ENCODE measurements around the gene MYH15. TPM values are rescaled to one million over a fixed set of nuclear protein-coding genes. Genes with fewer than 3 reads are reported as not detected.

The MYH15 gene
- total and polyA plus RNA-seq, 4 donors = 0.01 to 0.08 (median 0.05) TPM; not detected in 1

DNA sequence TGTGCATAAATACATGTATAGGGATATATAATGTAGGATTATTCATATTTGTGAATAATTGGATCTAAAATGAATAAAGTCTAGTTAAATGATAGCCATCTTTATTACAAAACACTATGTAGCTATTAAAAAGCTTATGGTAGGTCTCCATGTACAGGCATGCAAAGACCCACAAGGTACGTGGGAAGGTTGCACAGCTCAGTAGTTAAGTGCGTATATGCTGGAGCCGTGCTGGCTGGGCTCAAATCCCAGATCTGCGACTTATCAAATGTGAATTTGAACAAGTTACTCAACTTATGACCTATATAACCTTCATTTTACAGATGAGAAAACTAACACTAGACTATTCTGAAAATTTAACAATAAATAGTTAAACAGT lies 100.6 kb downstream of the MYH15 start:
- Histone ChIP-seq H3K9ac (ENCODE audit: low read depth in 1 of 2, low read length in 2 of 2) (no peak overlapping the region), H3K4me1 (ENCODE audit: control insufficient read depth in 4 of 4, insufficient read depth in 4 of 4, low read length in 3 of 4) (peaks cover 0 to 9% (median 4%) of the 10 kb centered on the region in 4 donors), H3K9me3 (ENCODE audit: control insufficient read depth in 4 of 4, low read length in 3 of 4) (no peaks in the 10 kb centered on the region), H3K27ac (ENCODE audit: low read depth in 1 of 2, low read length in 2 of 2) (no peak overlapping the region), H3K27me3 (ENCODE audit: control insufficient read depth in 4 of 4, insufficient read depth in 4 of 4, low read length in 3 of 4) (no peaks in the 10 kb centered on the region), H3K4me3 (ENCODE audit: low read depth in 1 of 3, low read length in 3 of 3) (no peak overlapping the region), H3K36me3 (ENCODE audit: control insufficient read depth in 4 of 4, insufficient read depth in 3 of 4, low read depth in 1 of 4, low read length in 3 of 4) (no peaks in the 10 kb centered on the region)
- no peak for TF ChIP-seq HNF4G (IDR thresholded peaks at IDR 0.05)
- no peak for TF ChIP-seq FOXA2 (IDR thresholded peaks at IDR 0.05)
- TF ChIP-seq TAF1 (conservative IDR thresholded peaks at IDR 0.05) = no peak
- no peak for TF ChIP-seq YY1 (IDR thresholded peaks at IDR 0.05)
- TF ChIP-seq ZBTB33 (IDR thresholded peaks at IDR 0.05) = no peak
- no peak for TF ChIP-seq RAD21 (IDR thresholded peaks at IDR 0.05)
- TF ChIP-seq, protein P1, sequence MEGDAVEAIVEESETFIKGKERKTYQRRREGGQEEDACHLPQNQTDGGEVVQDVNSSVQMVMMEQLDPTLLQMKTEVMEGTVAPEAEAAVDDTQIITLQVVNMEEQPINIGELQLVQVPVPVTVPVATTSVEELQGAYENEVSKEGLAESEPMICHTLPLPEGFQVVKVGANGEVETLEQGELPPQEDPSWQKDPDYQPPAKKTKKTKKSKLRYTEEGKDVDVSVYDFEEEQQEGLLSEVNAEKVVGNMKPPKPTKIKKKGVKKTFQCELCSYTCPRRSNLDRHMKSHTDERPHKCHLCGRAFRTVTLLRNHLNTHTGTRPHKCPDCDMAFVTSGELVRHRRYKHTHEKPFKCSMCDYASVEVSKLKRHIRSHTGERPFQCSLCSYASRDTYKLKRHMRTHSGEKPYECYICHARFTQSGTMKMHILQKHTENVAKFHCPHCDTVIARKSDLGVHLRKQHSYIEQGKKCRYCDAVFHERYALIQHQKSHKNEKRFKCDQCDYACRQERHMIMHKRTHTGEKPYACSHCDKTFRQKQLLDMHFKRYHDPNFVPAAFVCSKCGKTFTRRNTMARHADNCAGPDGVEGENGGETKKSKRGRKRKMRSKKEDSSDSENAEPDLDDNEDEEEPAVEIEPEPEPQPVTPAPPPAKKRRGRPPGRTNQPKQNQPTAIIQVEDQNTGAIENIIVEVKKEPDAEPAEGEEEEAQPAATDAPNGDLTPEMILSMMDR (IDR thresholded peaks at IDR 0.05; ENCODE audit: low read depth, low read length, missing input control) = no peak
- no peak for TF ChIP-seq NR2F2 (IDR thresholded peaks at IDR 0.05)
- no peak for TF ChIP-seq GABPA (IDR thresholded peaks at IDR 0.05 in 1 of 2, conservative IDR thresholded peaks at IDR 0.05 in 1 of 2)
- TF ChIP-seq JUND (IDR thresholded peaks at IDR 0.05) = no peak
- TF ChIP-seq, protein P2, sequence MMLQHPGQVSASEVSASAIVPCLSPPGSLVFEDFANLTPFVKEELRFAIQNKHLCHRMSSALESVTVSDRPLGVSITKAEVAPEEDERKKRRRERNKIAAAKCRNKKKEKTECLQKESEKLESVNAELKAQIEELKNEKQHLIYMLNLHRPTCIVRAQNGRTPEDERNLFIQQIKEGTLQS (IDR thresholded peaks at IDR 0.05) = no peak
- no peak for TF ChIP-seq FOXA1 (IDR thresholded peaks at IDR 0.05)
- no peak for TF ChIP-seq EGR1 (IDR thresholded peaks at IDR 0.05; ENCODE audit: low read depth in 2 of 2)
- TF ChIP-seq RXRA (IDR thresholded peaks at IDR 0.05) = no peak
- TF ChIP-seq, protein P3, sequence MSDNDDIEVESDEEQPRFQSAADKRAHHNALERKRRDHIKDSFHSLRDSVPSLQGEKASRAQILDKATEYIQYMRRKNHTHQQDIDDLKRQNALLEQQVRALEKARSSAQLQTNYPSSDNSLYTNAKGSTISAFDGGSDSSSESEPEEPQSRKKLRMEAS (IDR thresholded peaks at IDR 0.05) = no peak
- no peak for TF ChIP-seq SP1 (IDR thresholded peaks at IDR 0.05)
- WGBS = 95% methylated on average over 4 of the region's 4 CpGs
- DNase-seq (ENCODE audit: low spot score) = no peak

- H3K27ac ChIP-seq (ENCODE audit: low read depth in 1 of 2, low read length in 2 of 2) = no peak overlapping the region
- H3K36me3 ChIP-seq (ENCODE audit: control insufficient read depth in 4 of 4, insufficient read depth in 3 of 4, low read depth in 1 of 4, low read length in 3 of 4) = no peaks in the 10 kb centered on the region
- H3K4me3 ChIP-seq (ENCODE audit: low read depth in 1 of 3, low read length in 3 of 3) = no peak overlapping the region
- no peaks in the 10 kb centered on the region for H3K9me3 ChIP-seq (ENCODE audit: control insufficient read depth in 4 of 4, low read length in 3 of 4)
- peaks cover 0 to 9% (median 4%) of the 10 kb centered on the region in 4 donors for H3K4me1 ChIP-seq (ENCODE audit: control insufficient read depth in 4 of 4, insufficient read depth in 4 of 4, low read length in 3 of 4)
- H3K27me3 ChIP-seq (ENCODE audit: control insufficient read depth in 4 of 4, insufficient read depth in 4 of 4, low read length in 3 of 4) = no peaks in the 10 kb centered on the region
- no peak for TF ChIP-seq NR2F2 (IDR thresholded peaks at IDR 0.05)
- no peak for TF ChIP-seq RXRA (IDR thresholded peaks at IDR 0.05)
- no peak for TF ChIP-seq GABPA (IDR thresholded peaks at IDR 0.05 in 1 of 2, conservative IDR thresholded peaks at IDR 0.05 in 1 of 2)
- no peak for TF ChIP-seq REST (IDR thresholded peaks at IDR 0.05)
- TF ChIP-seq, protein P2 (IDR thresholded peaks at IDR 0.05) = no peak
- TF ChIP-seq SP1 (IDR thresholded peaks at IDR 0.05) = no peak
- TF ChIP-seq RAD21 (IDR thresholded peaks at IDR 0.05) = no peak
- no peak for TF ChIP-seq HNF4A (conservative IDR thresholded peaks at IDR 0.05)
- WGBS = 77% methylated on average over 7 of the region's 7 CpGs
- DNase-seq (ENCODE audit: low spot score) = no peak
- H3K9ac ChIP-seq (ENCODE audit: low read depth in 1 of 2, low read length in 2 of 2) = no peak overlapping the region
These were observed 101.3 kb downstream of the MYH15 start for GRCh38 chr3:108408883-108409799.

Measured in liver (tissue), 9 donors.